SU-DHL-6 (cell line): Measurements from ENCODE around the gene RBP7.

Experiments used
- EZH2phosphoT487 ChIP-seq: fragments of 200-600 bp; sonication (generic), shearing (Covaris generic); conservative IDR thresholded peaks from 2 replicates; pipeline ENCODE4 v1.6.1; 2018; ENCODE audit warnings: mild to moderate bottlenecking, antibody characterized with exemption, low read length, moderate library complexity, mixed read lengths
- TF ChIP-seq, protein P1 (sequence below): fragments of 200-600 bp; sonication (generic); IDR thresholded peaks from one replicate; pipeline ENCODE4 v1.5.1; 2017; ENCODE audit warnings: antibody characterized with exemption, mild to moderate bottlenecking, low read length, moderate library complexity; ENCODE audit not compliant: insufficient read depth, poor library complexity, severe bottlenecking

GRCh38 chr1:10045480-10046355 is 48.7 kb downstream of the RBP7 start:
- TF ChIP-seq, protein P1, sequence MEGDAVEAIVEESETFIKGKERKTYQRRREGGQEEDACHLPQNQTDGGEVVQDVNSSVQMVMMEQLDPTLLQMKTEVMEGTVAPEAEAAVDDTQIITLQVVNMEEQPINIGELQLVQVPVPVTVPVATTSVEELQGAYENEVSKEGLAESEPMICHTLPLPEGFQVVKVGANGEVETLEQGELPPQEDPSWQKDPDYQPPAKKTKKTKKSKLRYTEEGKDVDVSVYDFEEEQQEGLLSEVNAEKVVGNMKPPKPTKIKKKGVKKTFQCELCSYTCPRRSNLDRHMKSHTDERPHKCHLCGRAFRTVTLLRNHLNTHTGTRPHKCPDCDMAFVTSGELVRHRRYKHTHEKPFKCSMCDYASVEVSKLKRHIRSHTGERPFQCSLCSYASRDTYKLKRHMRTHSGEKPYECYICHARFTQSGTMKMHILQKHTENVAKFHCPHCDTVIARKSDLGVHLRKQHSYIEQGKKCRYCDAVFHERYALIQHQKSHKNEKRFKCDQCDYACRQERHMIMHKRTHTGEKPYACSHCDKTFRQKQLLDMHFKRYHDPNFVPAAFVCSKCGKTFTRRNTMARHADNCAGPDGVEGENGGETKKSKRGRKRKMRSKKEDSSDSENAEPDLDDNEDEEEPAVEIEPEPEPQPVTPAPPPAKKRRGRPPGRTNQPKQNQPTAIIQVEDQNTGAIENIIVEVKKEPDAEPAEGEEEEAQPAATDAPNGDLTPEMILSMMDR = no peak
- no peak for TF ChIP-seq EZH2phosphoT487
